ENCODE data around the gene FBXL12.
"Not testable (repeated sequence)": the region's sequence is repeated elsewhere in the genome, so short reads cannot be mapped to it uniquely, and the experiment has no call there.

Gene FBXL12

DNA sequence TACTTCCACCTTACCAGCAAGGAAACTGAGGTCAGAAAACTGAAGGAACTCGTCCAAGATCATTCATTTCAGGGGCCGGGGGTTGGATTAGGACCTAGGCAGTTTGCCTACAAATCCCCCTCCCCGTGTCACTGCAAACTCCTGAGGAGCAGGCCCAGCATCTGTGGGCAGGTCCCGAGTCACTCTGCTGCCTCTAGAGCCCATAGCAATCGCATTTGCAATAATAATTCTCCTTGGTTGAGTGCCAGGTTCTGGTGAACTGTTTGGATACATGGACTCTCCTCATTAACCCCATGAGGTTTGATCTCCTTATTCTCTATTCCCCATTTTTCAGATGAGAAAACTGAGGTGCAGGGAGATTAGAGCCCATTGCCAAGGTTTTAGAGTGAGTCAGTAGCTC, 17.1 kb upstream of the FBXL12 start:
- no peak for DNase-seq

DNA sequence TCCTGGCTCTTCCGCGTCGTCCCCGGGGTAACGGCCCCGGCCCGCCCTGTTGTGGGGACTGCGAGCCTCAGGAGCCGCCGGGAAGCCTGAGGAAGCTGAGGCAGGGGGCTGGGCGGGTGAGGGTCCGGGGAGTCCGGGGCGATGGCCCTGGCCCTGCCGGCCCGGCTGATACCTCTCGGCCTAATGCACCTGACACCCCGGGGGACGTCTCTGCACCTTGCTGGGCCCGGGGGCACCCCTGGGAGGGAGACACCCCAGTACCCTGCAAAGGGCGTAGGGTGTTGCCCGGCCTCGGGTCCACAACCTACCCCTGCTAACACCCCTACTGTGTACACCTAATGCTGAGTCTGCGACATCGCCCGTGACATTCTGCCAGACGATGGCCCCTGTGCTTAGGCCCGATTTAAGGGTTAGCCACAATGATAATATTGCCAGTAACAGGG, 16.6 kb upstream of the FBXL12 start:
- DNase-seq = no peak

DNA sequence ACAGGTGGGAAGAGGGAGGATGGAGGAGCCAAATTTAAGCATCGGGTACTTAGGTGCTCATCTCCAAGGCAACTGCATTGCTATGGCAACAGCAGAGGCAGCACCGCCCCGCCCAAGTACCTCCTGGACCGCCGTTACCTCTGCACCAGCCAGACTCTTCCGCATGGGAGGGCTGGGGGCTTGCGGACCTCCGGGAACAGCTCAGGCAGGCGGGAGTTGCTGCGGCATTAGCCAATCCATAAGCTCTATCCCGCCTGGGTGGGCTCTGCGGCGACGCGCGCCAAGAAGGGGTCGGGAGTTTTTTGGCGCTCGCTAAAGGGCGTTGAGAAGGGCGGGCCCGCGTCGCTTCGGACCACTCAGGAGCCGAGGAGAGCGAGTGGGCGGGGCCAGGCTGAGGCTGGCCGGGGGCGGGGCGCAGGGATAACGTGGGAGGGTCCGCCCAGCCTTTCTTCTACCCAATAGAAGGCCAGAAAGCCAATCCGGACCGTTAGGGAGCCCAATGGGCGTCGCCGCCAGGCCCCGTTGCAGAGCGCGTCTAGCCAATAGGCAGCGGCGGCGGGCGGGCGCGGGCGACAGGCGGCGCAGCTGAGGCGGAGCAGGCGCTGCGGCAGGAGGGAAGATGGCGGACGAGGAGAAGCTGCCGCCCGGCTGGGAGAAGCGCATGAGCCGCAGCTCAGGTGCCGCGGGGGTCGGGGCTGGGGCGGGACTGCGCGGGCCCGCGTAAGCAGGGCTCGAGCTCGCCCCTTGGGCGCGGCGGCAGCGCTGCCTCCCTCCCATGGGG, 16.0 kb upstream of the FBXL12 start, which contains the start of gene PIN1:
PIN1 (plus strand) TSS at position 593 of the 781 bp plus-strand sequence; CDS start at position 620, 27 bp downstream.
- peak; percentile 97 for DNase-seq

DNA sequence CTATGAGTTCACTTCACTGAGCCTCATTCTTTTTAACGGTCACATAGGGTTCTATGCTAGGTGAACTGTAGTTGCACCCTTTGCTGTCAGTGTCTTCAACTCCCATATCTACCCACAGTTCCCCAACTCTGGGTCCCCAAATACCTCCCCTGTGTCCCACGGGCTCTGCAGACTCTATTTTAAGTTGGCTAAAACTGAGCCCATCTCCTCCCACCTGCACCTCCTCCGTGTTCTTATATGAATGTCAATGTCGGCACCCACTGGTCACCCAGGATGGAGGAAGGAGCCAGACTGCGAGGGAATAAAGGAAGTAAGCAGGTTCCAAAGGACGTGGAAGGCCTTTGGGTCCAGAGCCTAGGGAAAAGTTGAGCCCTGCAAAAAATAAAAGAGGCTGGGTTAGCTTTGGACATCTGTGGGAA, 15.4 kb upstream of the FBXL12 start:
- no peak for DNase-seq

DNA sequence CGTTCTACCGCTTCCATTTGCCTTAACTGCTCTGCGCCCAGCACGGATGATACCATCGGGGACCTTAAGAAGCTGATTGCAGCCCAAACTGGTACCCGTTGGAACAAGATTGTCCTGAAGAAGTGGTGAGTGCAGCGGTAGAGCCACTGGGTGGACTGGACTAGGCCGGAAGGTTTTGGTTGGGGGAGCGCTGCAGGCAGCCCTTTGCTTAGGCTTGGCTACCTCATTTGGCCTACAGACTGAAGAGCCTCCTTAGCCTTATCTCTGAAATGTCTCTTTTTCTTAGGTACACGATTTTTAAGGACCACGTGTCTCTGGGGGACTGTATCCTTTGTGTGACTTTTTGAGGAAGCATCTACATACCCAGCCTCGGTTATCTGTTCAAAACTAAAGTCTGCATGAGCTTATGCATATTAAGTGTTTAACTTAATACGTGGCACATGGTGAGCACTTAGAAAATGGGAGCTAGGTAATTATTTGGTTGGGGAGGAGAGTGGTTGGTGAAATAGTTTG, 9.7 kb upstream of the FBXL12 start:
- no peak for DNase-seq

DNA sequence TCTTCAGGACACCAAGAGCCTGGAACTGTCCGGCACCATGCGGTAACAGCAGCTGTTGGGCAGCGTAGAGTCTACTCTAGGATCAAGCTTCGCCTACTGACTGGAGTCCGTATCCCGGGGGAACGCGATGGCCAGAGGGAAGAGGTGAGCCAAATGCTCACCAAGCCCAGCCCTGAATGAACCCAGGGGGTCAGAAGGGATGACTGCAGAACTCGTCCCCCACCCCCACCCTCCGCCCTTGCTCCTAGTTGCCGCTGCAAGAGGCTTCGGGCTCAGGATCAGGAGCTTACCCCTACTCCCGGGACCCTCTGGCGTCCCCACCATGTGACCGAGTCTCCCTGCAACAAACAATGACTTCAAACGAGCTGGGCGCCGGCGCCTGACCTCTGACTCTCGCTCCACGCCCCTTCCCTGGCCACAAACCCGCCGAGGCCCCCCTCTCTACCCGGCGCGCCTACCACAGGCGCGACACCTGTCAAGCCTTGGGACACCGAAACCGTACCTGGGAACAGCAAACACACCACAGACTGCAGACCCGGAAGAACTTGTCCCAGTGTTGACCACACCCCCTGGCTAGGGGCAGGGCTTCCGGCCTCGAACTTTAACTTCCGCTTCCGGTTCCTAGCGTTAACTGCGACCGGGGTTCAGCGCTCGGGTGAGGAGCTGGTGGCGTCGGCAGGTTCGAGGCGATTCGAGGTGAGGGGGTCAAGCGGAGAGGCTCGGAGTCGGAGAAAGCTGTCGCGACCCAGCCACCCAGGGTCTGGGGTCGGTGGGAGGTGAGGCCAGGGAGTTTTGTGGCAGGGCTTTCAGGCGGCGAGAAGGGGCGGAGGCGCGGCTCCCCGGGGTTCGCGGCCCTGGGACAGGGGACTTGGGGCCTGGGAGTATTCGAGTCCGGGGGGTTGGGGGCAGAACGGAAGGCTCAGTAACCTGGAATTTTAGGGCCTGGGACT, 8.7 kb upstream of the FBXL12 start, which contains the start of gene UBL5:
UBL5 (plus strand) TSS at position 630 of the 950 bp plus-strand sequence. CDS start 420 bp downstream, outside the sequence.
- DNase-seq = peak; percentile 90

DNA sequence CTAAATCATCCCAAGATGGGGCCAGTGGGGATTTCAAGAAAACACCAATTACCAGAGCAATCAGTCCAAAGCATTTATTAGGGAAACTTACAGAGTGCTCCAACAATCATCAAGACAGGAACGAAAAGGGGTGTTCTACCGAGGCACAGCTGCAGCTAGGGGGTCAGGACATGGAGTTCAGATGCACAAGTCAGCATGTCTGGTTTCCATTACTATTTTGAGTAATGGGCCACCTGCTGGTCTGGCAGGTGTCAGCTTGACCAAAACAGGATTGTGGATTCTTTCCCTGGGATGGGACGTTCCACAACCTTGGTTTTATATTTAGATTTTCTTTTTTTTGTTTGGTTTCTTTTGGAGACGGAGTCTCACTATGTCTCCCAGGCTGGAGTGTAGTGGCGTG, 4.9 kb upstream of the FBXL12 start:
- no peak for DNase-seq

DNA sequence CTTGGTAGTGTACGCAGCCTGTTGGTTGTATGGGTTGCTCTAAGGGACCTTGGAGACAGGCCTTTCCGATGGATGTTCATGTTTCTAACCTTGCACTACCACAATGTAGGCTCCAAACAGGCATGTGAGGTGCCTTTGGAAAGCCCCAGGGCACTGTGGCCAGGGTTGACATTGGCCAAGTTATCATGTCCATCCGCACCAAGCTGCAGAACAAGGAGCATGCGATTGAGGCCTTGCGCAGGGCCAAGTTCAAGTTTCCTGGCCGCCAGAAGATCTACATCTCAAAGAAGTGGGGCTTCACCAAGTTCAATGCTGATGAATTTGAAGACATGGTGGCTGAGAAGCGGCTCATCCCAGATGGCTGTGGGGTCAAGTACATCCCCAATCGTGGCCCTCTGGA, 1.2 kb upstream of the FBXL12 start:
- DNase-seq = not testable (repeated sequence)

DNA sequence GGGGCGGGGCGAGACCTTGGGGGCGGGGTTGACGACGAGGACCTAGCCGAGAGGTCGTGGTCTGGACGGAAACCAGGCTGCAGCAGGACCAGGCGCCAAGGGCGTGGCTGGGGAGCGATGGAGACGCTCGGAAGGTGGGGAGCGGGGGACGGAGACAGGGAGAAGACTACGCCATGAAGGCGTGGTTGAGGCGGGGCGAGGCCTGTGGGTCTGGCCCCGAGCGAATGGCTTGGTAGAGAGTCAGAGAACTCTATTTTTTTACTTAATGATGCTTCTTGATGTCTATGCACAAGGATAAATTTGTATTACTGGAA, 674 bp upstream of the FBXL12 start:
- peak; percentile 99 for DNase-seq

DNA sequence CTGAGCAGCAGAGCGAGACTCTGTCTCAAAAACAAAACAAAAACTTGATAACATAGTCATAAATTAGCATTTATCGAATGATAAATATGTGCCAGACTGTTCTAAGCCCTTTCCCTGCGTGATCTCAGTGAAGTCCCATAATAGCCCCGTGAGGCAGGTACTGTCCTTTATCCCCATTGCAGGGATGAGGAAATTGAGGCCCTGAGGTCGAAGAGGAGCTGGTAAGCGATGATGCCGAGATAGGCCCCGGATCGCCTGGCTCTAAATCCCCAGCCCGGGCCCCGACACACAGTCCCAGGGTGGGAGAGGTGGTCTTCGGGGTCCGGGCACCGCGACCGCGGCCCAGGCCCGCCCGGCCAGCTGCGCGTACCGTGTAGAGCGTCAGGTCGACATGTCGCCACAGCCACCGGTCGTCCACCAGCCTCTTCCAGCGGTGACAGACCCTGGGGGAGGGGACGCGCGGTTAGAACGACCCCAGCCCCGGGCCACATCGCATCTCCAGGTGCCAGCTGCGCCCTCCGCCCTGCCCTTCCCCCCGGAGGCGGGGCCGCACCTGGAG, 625 bp downstream of the FBXL12 start:
- DNase-seq = no peak

DNA sequence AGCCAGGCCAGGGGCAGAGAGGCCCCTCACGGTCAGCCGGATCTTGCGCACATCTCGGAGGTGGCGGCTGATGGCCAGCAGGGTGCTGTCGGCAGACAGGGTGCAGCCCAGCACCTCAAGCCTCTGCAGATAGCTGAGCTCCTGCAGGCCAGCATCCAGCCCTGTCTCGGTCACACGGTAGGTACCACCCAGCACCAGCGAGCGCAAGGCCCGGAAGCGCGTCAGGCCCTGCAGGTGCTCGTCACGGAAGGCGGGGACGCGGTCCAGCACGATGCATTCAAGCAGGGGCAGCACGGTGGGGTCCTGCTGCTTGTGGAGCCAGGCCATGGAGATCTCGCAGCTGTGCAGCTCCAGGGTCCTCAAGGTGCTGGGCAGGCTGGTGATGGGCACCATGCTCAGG, 7.7 kb downstream of the FBXL12 start:
- DNase-seq = no peak

DNA sequence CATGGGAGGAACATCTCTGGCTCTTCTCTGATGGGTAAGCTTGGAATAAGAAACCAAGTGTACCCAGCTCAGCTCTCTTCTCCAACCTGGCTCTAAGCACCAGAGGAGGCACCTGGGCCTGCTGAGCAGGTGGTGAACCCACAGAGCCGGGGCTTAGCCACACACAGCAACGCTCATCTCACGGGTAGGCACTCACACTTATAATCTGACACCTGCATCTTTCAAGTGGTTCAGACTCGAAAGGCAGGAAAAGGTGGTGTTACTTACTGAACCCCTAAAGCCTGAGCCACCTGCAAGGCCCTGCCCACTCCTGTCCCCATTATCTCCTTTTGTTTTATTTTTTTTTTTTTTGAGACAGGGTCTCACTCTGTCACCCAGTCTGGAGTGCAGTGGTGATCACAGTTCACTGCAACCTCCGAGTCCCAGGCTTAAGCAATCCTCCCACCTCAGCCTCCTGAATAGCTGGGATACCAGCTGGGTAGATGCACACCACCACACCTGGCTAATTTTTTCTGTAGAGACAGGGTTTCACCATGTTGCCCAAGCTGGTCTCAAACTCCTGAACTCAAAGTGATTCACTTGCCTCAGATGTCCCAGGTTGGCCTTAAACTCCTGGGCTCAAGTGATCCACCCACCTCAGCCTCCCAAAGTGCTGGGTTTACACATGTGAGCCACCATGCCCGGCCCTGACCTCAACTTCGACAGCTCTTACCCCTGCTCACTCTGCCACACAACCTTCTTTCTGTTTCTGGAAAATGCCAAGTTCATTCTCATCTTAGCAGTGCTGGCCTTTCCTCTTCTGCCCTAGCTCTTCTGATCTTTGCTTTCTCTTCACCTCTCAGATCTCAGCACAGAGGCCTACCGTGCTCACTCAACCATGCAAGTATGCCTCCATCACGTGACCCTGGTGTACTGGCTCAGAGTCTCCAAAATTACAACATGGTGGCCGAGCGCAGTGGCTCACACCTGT, 9.7 kb downstream of the FBXL12 start:
- no peak for DNase-seq

DNA sequence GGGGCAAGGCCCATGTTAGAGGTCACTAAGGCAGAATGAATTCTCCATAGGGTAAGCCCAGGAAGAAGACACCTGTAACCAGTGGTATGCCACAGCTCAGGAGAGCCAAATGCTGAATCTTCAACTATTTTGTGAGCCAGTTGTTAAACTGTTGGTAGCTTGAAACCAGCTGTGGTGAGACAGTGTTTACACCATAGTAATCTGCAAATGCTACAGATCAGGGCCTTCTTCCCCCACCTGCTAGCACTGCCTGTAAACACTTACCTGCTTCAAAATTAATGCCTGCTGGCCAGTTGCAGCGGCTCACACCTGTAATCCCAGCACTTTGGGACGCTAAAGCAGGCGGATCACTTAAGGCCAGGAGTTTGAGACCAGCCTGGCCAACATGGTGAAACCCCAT, 12.1 kb downstream of the FBXL12 start:
- no peak for DNase-seq

DNA sequence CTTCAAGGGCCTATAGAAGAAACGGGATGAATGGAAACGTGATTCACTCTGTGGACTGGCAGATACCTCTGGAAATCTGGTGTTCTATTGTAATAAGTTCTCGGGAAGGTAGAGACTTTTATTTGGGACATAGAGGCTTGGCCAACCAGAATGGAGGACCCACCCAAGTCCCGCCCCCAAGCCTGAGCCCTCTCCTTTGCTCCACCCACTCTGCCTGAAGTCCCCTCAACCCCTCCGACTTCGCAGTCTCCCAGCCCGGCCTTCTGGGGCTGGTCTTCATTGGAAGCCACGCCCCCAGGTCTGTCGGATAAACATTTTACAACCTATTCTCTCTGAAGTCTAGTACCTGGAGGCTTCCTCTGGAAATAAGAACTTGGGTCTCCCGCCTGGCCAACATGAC, 16.9 kb downstream of the FBXL12 start:
- DNase-seq = no peak

DNA sequence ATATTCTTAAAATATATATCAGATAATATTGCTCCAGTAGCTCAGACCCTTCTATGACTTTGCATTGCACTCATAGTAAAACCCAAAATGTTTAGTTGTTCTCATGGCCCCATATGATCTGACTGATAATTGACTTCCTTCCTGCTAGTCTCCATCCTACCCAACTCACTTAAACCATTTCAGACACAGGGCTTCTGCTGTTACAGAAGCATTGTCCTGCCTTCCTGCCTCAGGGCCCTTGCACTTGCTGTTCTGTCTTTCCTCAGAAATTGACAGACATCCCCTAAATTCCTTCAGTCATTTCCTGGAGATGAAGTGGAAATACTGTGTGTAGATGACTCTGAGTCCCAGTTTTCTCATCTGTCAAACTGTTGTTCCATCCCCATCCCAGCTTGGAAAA, 19.7 kb downstream of the FBXL12 start:
- no peak for DNase-seq

DNA sequence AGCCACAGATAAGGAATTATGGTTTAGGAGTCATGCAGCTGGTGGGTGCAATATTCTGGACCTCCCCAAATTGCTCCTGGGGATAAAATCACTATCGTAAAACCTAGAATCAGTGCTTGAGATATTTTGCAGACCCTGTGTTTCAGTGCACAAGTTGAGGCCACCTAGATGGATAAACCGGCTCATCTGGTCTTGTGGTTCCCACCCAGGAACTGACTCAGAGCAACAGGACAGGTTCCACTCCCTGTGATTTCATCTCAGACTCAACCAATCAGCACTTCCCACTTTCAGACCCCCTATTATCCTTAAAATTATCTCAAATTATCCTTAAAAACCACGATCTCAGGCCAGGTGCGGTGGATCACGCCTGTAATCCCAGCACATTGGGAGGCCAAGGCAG, 21.0 kb downstream of the FBXL12 start:
- DNase-seq = no peak

DNA sequence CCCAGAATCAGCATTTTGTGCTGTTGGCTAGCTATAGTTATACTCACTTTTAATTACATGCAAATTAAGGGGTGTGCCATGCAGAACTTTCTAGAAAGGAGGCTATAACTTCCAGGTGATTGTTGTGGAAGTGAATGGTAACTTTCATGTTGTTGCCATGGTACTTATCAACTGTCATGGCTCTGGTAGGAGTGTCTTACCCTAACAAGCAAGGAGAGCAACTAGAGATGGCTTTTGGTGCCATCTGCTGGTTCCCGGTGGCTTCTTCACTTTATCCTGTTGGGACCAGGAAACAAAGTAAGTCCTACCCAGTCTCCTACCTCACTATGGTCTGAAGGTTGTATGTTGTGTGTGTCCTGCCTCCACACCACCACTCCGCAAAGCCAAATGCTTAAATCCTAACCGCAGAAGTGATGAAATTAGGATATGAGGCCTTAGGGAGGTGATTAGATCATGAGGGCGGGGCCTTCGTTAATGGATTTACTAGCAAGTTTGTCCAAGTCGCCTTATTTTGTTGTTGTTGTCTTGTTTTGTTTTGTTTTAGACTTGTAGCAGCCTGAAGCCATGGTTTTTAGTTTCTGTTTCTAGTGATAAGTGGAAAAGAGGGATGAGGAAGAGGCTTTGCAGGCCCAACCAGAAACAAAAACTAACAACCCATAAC, 22.6 kb downstream of the FBXL12 start:
- DNase-seq = peak; percentile 66

DNA sequence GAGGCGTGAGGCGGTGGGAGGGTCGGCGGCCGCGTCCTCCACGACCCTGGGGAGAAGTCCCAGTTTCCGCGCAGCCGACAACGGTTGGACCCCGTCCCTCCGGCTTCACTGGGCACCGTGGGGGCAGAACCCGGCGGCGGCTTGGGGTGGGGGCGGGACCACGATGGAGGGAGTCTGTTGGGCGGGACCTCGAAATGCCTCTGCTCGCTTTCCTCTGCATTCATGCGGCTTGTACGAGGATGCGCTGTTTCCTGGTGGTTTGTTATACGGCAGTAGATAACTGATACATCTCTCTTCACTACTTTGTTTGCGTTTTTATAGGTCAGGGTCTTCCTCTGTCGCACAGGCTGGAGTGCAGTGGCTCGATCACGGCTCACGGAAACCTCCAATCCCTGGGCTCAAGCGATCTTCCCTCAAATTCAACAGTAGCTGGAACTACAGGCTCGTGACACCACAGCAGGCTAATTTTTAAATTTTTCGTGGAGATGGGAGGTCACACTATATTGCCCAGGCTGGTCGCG, 25.7 kb downstream of the FBXL12 start:
- DNase-seq = peak; percentile 52

DNA sequence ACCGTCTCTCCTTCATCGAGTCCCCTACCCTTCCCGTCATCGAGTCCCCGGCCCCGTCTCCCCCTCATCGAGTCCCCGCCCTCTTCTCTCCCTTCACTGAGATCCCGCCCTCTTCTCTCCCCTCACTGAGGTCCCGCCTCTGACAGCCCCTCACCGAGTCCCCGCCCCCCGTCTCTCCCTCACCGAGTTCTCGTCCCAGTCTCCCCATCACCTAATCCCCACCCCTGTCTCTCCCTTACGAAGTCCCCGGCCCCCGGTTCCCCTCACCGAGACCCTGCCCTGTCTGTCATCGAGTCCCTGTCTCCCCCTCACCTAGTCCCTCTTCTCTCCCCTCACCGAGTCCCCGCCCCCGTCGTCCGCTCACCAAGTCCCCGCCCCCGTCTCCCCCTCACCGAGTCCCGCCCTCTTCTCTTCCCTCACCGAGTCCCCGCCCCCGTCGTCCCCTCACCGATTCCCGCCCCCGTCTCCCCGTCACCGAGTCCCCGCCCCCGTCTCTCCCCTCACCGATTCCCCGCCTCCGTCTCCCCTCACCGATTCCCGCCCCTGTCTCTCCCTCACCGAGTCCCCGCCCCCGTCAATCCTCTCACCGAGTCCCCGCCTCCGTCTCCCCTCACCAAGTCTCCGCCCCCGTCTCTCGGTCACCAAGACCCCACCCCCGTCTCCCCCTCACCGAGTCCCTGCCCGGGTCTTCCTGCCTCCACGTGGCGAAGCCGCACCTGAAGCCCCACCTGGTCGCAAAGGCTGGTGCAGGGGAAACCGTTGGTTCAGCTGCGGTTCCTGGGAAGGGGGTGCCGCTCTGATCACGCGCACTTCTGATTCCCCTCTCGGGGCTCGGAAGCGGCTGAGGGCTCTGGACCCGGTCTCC, 26.4 kb downstream of the FBXL12 start:
- DNase-seq = peak; percentile 95

DNA sequence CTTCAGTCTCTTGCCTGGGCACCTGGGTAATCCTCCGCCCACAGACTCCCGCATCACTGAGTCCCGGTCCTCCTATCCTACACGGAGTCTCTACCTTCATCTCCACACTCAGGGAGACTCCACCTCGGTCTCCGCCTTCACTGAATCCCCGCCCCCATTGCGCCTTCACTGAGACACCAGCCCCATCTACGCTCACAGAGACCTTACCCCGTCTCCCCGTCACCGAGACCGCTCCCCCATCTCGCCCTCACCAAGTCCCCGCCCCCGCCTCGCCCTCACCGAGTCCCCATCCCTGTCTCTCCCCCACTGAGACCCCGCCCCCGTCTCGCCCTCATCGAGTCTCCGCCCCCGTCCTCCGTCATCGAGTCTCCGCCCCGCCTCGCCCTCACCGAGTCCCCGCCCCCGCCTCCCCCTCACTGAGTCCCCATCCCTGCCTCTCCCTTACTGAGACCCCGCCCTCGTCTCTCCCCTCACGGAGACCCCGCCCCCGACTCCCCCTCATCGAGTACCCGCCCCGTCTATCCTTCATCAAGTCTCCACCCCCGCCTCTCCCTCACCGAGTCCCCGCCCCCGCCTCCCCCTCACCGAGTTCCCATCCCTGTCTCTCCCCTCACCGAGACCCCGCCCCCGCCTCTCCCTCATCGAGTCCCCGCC, 27.2 kb downstream of the FBXL12 start:
- peak; percentile 98 for DNase-seq

Data from NCI-H510A (cell line).